ENCODE data around the gene GRM7.

The GRM7 gene

GRCh38 chr3:7754653-7755441 is 893.9 kb downstream of the GRM7 start:
- Histone ChIP-seq H3K27ac (replicated peaks) (no peak overlapping the region), H3K4me3 (replicated peaks; ENCODE audit: insufficient read depth, low read length) (no peak overlapping the region), H3K27me3 (ENCODE audit: insufficient read depth, poor library complexity, severe bottlenecking) (no peaks in the 10 kb centered on the region)
- no peak for DNase-seq (ENCODE audit: low read depth in 1 of 2, low spot score in 1 of 2)
- TF ChIP-seq POLR2AphosphoS5 (IDR thresholded peaks at IDR 0.05; ENCODE audit: low read depth), result no peak
- TF ChIP-seq GABPA (IDR thresholded peaks at IDR 0.05; ENCODE audit: low read depth), result no peak
- TF ChIP-seq SPI1 (IDR thresholded peaks at IDR 0.05; ENCODE audit: borderline replicate concordance, low read depth), result no peak
- TF ChIP-seq, protein P1, sequence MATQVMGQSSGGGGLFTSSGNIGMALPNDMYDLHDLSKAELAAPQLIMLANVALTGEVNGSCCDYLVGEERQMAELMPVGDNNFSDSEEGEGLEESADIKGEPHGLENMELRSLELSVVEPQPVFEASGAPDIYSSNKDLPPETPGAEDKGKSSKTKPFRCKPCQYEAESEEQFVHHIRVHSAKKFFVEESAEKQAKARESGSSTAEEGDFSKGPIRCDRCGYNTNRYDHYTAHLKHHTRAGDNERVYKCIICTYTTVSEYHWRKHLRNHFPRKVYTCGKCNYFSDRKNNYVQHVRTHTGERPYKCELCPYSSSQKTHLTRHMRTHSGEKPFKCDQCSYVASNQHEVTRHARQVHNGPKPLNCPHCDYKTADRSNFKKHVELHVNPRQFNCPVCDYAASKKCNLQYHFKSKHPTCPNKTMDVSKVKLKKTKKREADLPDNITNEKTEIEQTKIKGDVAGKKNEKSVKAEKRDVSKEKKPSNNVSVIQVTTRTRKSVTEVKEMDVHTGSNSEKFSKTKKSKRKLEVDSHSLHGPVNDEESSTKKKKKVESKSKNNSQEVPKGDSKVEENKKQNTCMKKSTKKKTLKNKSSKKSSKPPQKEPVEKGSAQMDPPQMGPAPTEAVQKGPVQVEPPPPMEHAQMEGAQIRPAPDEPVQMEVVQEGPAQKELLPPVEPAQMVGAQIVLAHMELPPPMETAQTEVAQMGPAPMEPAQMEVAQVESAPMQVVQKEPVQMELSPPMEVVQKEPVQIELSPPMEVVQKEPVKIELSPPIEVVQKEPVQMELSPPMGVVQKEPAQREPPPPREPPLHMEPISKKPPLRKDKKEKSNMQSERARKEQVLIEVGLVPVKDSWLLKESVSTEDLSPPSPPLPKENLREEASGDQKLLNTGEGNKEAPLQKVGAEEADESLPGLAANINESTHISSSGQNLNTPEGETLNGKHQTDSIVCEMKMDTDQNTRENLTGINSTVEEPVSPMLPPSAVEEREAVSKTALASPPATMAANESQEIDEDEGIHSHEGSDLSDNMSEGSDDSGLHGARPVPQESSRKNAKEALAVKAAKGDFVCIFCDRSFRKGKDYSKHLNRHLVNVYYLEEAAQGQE (IDR thresholded peaks at IDR 0.05; ENCODE audit: insufficient replicate concordance, low read depth), result no peak
- TF ChIP-seq, protein P2, sequence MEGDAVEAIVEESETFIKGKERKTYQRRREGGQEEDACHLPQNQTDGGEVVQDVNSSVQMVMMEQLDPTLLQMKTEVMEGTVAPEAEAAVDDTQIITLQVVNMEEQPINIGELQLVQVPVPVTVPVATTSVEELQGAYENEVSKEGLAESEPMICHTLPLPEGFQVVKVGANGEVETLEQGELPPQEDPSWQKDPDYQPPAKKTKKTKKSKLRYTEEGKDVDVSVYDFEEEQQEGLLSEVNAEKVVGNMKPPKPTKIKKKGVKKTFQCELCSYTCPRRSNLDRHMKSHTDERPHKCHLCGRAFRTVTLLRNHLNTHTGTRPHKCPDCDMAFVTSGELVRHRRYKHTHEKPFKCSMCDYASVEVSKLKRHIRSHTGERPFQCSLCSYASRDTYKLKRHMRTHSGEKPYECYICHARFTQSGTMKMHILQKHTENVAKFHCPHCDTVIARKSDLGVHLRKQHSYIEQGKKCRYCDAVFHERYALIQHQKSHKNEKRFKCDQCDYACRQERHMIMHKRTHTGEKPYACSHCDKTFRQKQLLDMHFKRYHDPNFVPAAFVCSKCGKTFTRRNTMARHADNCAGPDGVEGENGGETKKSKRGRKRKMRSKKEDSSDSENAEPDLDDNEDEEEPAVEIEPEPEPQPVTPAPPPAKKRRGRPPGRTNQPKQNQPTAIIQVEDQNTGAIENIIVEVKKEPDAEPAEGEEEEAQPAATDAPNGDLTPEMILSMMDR (IDR thresholded peaks at IDR 0.05; ENCODE audit: insufficient read depth, low read length), result no peak

DNA sequence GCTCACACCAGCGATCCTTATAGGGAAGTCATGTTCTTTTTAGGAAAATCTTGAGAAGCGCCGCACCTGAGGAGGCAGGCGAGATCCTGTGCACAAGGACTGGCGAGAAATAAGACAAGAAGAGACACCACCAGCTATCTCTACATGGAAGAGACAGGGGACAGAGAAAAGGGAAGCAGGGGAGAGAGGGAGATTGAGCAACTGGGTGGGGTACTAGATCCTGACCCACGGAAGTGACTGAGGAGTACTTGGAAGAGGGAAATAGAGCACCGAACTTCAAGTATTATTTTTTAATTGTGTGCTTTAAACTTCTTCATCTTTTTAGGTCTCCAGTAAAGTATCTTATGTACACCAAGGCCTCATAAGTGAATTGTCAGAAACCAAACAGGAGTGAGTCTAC is 898.7 kb downstream of the GRM7 start:
- no peaks in the 10 kb centered on the region for H3K27me3 ChIP-seq (ENCODE audit: insufficient read depth, poor library complexity, severe bottlenecking)
- DNase-seq (ENCODE audit: low read depth in 1 of 2, low spot score in 1 of 2), result no peak

GRCh38 chr3:7760718-7761117 is 899.8 kb downstream of the GRM7 start:
- TF ChIP-seq, protein P2 (IDR thresholded peaks at IDR 0.05; ENCODE audit: insufficient read depth, low read length), result no peak
- TF ChIP-seq GABPA (IDR thresholded peaks at IDR 0.05; ENCODE audit: low read depth) (no peak), SPI1 (IDR thresholded peaks at IDR 0.05; ENCODE audit: borderline replicate concordance, low read depth) (no peak), POLR2AphosphoS5 (IDR thresholded peaks at IDR 0.05; ENCODE audit: low read depth) (no peak)
- TF ChIP-seq, protein P1 (IDR thresholded peaks at IDR 0.05; ENCODE audit: insufficient replicate concordance, low read depth), result no peak
- Histone ChIP-seq H3K27ac (replicated peaks) (no peak overlapping the region), H3K27me3 (ENCODE audit: insufficient read depth, poor library complexity, severe bottlenecking) (no peaks in the 10 kb centered on the region), H3K4me3 (replicated peaks; ENCODE audit: insufficient read depth, low read length) (no peak overlapping the region)
- DNase-seq (ENCODE audit: low read depth in 1 of 2, low spot score in 1 of 2), result no peak

More for the DNA sequence above, 898.7 kb downstream of the GRM7 start:
- Histone ChIP-seq H3K4me3 (replicated peaks; ENCODE audit: insufficient read depth, low read length) (no peak overlapping the region), H3K27ac (replicated peaks) (no peak overlapping the region)
- TF ChIP-seq GABPA (IDR thresholded peaks at IDR 0.05; ENCODE audit: low read depth) (no peak), SPI1 (IDR thresholded peaks at IDR 0.05; ENCODE audit: borderline replicate concordance, low read depth) (no peak), POLR2AphosphoS5 (IDR thresholded peaks at IDR 0.05; ENCODE audit: low read depth) (no peak)
- TF ChIP-seq, protein P2 (IDR thresholded peaks at IDR 0.05; ENCODE audit: insufficient read depth, low read length), result no peak
- TF ChIP-seq, protein P1 (IDR thresholded peaks at IDR 0.05; ENCODE audit: insufficient replicate concordance, low read depth), result no peak

Data from HL-60 (cell line).